HCT116 (cell line): ENCODE data around the gene UQCC2. TPM values are rescaled to one million over a fixed set of nuclear protein-coding genes. Genes with fewer than 3 reads are reported as not detected.

Experiments used
- ATAC-seq: fragments of 200-7000 bp; cut with Tn5 transposase; 2 replicates; pipeline ENCODE4 v1.9.1; 2020; ENCODE audit warnings: mild to moderate bottlenecking, moderate library complexity
- BruUV-seq: library from RNA; stranded (reverse); fragments of 400-500 nt; replicated peaks from 2 replicates; lab custom pipeline; 2021; lab: Mats Ljungman, UMichigan
- CTCF ChIA-PET: fragments of 300-600 bp; sonication (Branson Sonifier 250); formaldehyde crosslinking; loops from one replicate; lab custom pipeline; 2021; ENCODE audit warnings: antibody characterized with exemption; lab: Charles Lee
- POLR2A ChIA-PET: fragments of 300-600, 350-600 bp; sonication (Branson Sonifier 250); formaldehyde crosslinking; loops from one replicate; lab custom pipeline; 2021; ENCODE audit warnings: antibody characterized with exemption; lab: Charles Lee
- RAD21 ChIA-PET, 2 experiments: fragments of 300-600 bp; sonication (Branson Sonifier 250); formaldehyde crosslinking; loops; one replicate each; lab custom pipeline; 2023; ENCODE audit warnings: low total read pairs in 2 of 2; ENCODE audit not compliant: uncharacterized antibody in 2 of 2, unreplicated experiment in 2 of 2, low non-redundant PET in 1 of 2; lab: Charles Lee
- DNase-seq: peaks from one replicate; pipeline ENCODE4 v3.0.0-alpha.2; 2010; ENCODE audit warnings: low read depth, low spot score
- H2AFZ ChIP-seq: fragments of 200-600 bp; shearing (Covaris generic), sonication (generic); 2 replicates; pipeline ENCODE4 v1.6.1; 2017; ENCODE audit warnings: low read depth, mixed run types, mixed read lengths, antibody characterized with exemption, low read length; ENCODE audit not compliant: poor library complexity, severe bottlenecking
- H3K27ac ChIP-seq: 2 replicates; pipeline ENCODE4 v1.5.1; 2012; ENCODE audit warnings: low read depth, low read length
- H3K27me3 ChIP-seq: fragments of 200-600 bp; sonication (generic); 2 replicates; pipeline ENCODE4 v1.6.1; 2016; ENCODE audit warnings: mixed run types, low read length, mixed read lengths; ENCODE audit not compliant: insufficient read depth
- H3K36me3 ChIP-seq, 2 experiments: fragments of 200-500 bp in 1 of 2; fragments of 200-600 bp in 1 of 2; sonication (Bioruptor generic) in 1 of 2; sonication (generic) in 1 of 2; 2 replicates each; pipeline versions ENCODE4 v1.5.1 to v1.6.1; 2014 to 2016; ENCODE audit warnings: low read length in 2 of 2, inconsistent platforms in 1 of 2, mixed read lengths in 1 of 2, mixed run types in 1 of 2; ENCODE audit not compliant: insufficient read depth in 2 of 2, control insufficient read depth in 1 of 2
- H3K4me1 ChIP-seq, 2 experiments: fragments of 200-600 bp in 1 of 2; sonication (generic) in 1 of 2; 2 replicates each; pipeline versions ENCODE4 v1.5.1 to v1.6.1; 2012 to 2017; ENCODE audit warnings: low read length in 2 of 2, inconsistent platforms in 1 of 2, mild to moderate bottlenecking in 1 of 2, mixed read lengths in 1 of 2, mixed run types in 1 of 2, moderate library complexity in 1 of 2; ENCODE audit not compliant: insufficient read depth in 2 of 2, control insufficient read depth in 1 of 2
- H3K4me2 ChIP-seq: fragments of 200-600 bp; sonication (generic); 2 replicates; pipeline ENCODE4 v1.6.1; 2017; ENCODE audit warnings: mixed run types, low read length, mixed read lengths
- H3K4me3 ChIP-seq, 2 experiments: fragments of 200-600 bp in 1 of 2; sonication (generic) in 1 of 2; replicated peaks in 1 of 2; 2 replicates each; pipeline ENCODE4 v1.5.1; 2011 to 2016; ENCODE audit warnings: low read length in 2 of 2, control low read depth in 1 of 2, low read depth in 1 of 2, mild to moderate bottlenecking in 1 of 2, mixed read lengths in 1 of 2, mixed run types in 1 of 2
- H3K79me2 ChIP-seq: fragments of 200-600 bp; sonication (generic); 2 replicates; pipeline ENCODE4 v1.6.1; 2017; ENCODE audit warnings: mild to moderate bottlenecking, mixed run types, low read length, moderate library complexity, mixed read lengths; ENCODE audit not compliant: insufficient read depth
- H3K9ac ChIP-seq: fragments of 200-600 bp; sonication (generic); 2 replicates; pipeline ENCODE4 v1.6.1; 2016; ENCODE audit warnings: low read length, mixed read lengths
- H3K9me2 ChIP-seq: fragments of 200-600 bp; sonication (generic), shearing (Covaris generic); 2 replicates; pipeline ENCODE4 v1.6.1; 2017; ENCODE audit warnings: mixed run types, mild to moderate bottlenecking, moderate library complexity; ENCODE audit not compliant: insufficient read depth
- H3K9me3 ChIP-seq, 2 experiments: fragments of 200-500 bp in 1 of 2; fragments of 200-600 bp in 1 of 2; sonication (Bioruptor generic) in 1 of 2; sonication (generic) in 1 of 2; 2 replicates each; pipeline ENCODE4 v1.6.1; 2014 to 2017; ENCODE audit warnings: low read length in 2 of 2, mixed read lengths in 2 of 2, inconsistent platforms in 1 of 2, low read depth in 1 of 2, mild to moderate bottlenecking in 1 of 2, mixed run types in 1 of 2, moderate library complexity in 1 of 2; ENCODE audit not compliant: control insufficient read depth in 1 of 2, insufficient read depth in 1 of 2
- H4K20me1 ChIP-seq: fragments of 200-600 bp; sonication (generic), shearing (Covaris generic); 2 replicates; pipeline ENCODE4 v1.6.1; 2017; ENCODE audit warnings: mixed run types, mild to moderate bottlenecking, moderate library complexity; ENCODE audit not compliant: insufficient read depth
- CBX3 ChIP-seq: IDR thresholded peaks from 2 replicates; pipeline ENCODE4 v1.6.1; 2012; ENCODE audit warnings: low read depth
- CEBPB ChIP-seq: IDR thresholded peaks from 2 replicates; pipeline ENCODE4 v1.6.1; 2012; ENCODE audit warnings: low read depth
- EGR1 ChIP-seq: IDR thresholded peaks from 2 replicates; pipeline ENCODE4 v1.6.1; 2012; ENCODE audit warnings: low read depth
- FOSL1 ChIP-seq: IDR thresholded peaks from 2 replicates; pipeline ENCODE4 v1.6.1; 2012; ENCODE audit warnings: low read depth
- JUND ChIP-seq: IDR thresholded peaks from 2 replicates; pipeline ENCODE4 v1.6.1; 2012
- POLR2AphosphoS5 ChIP-seq: IDR thresholded peaks from 2 replicates; pipeline ENCODE4 v1.6.1; 2011; ENCODE audit warnings: mild to moderate bottlenecking, low read depth, low read length, moderate library complexity
- RAD21 ChIP-seq: IDR thresholded peaks from 2 replicates; pipeline ENCODE4 v1.6.1; 2012; ENCODE audit warnings: low read depth, mild to moderate bottlenecking
- SP1 ChIP-seq: IDR thresholded peaks from 2 replicates; pipeline ENCODE4 v1.6.1; 2012; ENCODE audit warnings: low read depth
- SRF ChIP-seq: IDR thresholded peaks from 2 replicates; pipeline ENCODE4 v1.6.1; 2012; ENCODE audit warnings: low read depth
- ZFX ChIP-seq: fragments of 450-650 bp; IDR thresholded peaks from 2 replicates; pipeline ENCODE4 v1.6.1; 2017
- intact Hi-C: fragments of 100-400 bp; cut with micrococcal nuclease; formaldehyde crosslinking; loops from 2 replicates; pipeline ENCODE4 v1.10.0; 2022
- total RNA-seq: library from RNA; stranded (reverse); gene quantifications from one replicate; pipeline ENCODE4 v1.2.1, GENCODE V29; 2021; ENCODE audit not compliant: unreplicated experiment
- TF ChIP-seq, protein P1 (sequence below): IDR thresholded peaks from 2 replicates; pipeline ENCODE4 v1.6.1; 2012
- TF ChIP-seq, protein P2 (sequence below): IDR thresholded peaks from 2 replicates; pipeline ENCODE4 v1.6.1; 2012; ENCODE audit warnings: low read depth

The UQCC2 gene
- total RNA-seq, 1 experiment from 2014 or later = 95.1 TPM

DNA sequence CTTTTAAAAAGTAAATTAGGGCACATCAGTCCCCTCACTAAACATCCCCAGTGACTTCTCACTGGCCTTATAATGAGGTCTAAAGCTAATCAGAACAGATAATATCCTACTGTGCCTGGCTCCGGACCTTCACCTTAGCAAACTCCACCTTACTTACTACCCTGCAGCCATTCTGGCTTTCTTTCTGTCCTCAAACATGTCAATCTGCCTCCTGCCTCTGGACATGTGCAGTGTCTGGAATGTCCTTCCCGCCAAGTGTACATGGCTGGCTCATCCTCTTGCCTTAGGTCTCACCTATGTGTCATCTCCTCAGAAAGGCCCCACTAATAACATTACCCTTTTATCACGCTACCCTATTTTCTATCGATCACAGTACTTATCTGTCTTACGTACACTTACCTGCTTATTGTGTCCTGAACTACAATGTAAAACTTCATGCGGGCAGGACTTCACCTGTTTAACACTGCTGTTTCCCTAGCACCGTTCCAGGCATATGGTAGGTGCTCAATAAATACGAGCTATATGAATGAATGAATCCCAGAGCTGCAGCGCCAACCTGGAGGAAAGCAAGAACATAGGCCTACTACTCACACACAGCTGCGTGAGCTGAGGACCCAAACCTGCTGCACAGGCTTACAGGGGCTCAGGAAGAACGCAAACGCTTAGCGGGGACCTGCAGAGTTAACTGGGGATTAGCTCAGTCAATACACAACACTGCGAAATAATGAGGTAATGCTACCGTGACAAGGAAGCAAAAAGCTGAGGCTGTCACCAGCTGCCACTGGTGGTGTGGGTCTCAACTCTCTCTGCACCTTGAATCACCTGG lies 991 bp downstream of the UQCC2 start:
- Histone ChIP-seq H3K4me2 (peak overlapping the region; percentile 98), H3K27ac (peak overlapping the region; percentile 93), H3K4me1 (peaks cover 11 to 27% of the 10 kb centered on the region in 2 experiments; a peak in 3 of 4 replicates), H3K4me3 (peak overlapping the region; percentile 69 to 80), H3K27me3 (no peaks in the 10 kb centered on the region), H4K20me1 (no peaks in the 10 kb centered on the region), H3K9me3 (no peaks in the 10 kb centered on the region), H3K9ac (peak overlapping the region; percentile 92), H3K79me2 (peaks cover 39% of the 10 kb centered on the region), H3K9me2 (no peaks in the 10 kb centered on the region), H3K36me3 (peaks cover 2 to 29% of the 10 kb centered on the region in 2 experiments; a peak in 3 of 4 replicates), H2AFZ (no peak overlapping the region)
- TF ChIP-seq, protein P1, sequence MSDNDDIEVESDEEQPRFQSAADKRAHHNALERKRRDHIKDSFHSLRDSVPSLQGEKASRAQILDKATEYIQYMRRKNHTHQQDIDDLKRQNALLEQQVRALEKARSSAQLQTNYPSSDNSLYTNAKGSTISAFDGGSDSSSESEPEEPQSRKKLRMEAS = peak; percentile 52; the same call in 1 of the 2 replicates
- peak; percentile 12; the same call in 1 of the 2 replicates for TF ChIP-seq POLR2AphosphoS5
- TF ChIP-seq ZFX = no peak
- no peak for TF ChIP-seq CEBPB
- BruUV-seq = no TSS peak
- intact Hi-C loops = no loop called here
- POLR2A ChIA-PET = interaction anchor here (1.2 to 1.5 kb wide), 4 partner anchors 8 to 120 kb away, joined by 3 to 5 read pairs (median 4); no protein-coding TSS in a partner anchor
- CTCF ChIA-PET = interaction anchor here (1.0 to 1.8 kb wide), 6 partner anchors 9 to 598 kb away, joined by 3 to 12 read pairs (median 5); partner anchors contain the start of gene BAK1
- RAD21 ChIA-PET = interaction anchor here in 1 of 2 experiments (0.6 kb wide), 1 partner anchor 175 kb away, joined by 4 read pairs; no protein-coding TSS in a partner anchor
- ATAC-seq = peak; percentile 2; the same call in 1 of the 2 replicates
- no peak for DNase-seq

DNA sequence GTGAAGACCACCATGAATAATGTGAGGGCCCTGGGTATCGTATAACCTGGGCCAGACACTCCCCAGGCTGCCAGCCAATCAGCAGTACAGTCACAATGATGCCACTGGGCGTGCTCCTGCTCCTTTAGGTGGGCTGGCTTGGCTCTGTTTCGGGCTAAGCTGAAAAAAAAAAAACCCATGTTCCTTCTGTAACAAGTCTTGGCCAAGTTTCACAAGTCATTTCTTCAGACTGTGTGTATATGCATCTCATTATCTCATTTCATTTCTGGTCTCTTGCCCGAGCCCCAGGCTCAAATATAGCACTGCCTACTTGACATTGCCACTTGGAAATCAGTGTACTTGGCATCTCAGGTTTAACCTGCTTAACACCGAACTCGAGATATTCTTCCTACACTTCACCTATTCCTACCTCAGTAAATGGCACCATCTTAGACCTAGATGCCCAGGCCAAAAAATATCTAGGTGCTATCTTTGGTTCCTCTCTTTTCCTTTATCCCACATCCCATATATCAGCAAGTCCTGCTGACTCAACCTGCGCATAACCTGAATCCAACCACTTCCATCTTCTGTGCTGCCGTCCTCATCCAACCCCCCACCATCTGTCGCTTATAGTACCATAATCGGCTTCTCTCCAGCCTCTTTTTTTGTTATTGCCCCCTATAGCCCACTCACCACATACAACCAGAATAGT lies 1.8 kb downstream of the UQCC2 start:
- intact Hi-C loops = no loop called here
- H2AFZ ChIP-seq = no peak overlapping the region
- H3K9me3 ChIP-seq = no peaks in the 10 kb centered on the region
- TF ChIP-seq CBX3 (no peak), FOSL1 (no peak), SRF (no peak), EGR1 (no peak), SP1 (no peak), JUND (no peak), RAD21 (no peak)
- TF ChIP-seq, protein P2, sequence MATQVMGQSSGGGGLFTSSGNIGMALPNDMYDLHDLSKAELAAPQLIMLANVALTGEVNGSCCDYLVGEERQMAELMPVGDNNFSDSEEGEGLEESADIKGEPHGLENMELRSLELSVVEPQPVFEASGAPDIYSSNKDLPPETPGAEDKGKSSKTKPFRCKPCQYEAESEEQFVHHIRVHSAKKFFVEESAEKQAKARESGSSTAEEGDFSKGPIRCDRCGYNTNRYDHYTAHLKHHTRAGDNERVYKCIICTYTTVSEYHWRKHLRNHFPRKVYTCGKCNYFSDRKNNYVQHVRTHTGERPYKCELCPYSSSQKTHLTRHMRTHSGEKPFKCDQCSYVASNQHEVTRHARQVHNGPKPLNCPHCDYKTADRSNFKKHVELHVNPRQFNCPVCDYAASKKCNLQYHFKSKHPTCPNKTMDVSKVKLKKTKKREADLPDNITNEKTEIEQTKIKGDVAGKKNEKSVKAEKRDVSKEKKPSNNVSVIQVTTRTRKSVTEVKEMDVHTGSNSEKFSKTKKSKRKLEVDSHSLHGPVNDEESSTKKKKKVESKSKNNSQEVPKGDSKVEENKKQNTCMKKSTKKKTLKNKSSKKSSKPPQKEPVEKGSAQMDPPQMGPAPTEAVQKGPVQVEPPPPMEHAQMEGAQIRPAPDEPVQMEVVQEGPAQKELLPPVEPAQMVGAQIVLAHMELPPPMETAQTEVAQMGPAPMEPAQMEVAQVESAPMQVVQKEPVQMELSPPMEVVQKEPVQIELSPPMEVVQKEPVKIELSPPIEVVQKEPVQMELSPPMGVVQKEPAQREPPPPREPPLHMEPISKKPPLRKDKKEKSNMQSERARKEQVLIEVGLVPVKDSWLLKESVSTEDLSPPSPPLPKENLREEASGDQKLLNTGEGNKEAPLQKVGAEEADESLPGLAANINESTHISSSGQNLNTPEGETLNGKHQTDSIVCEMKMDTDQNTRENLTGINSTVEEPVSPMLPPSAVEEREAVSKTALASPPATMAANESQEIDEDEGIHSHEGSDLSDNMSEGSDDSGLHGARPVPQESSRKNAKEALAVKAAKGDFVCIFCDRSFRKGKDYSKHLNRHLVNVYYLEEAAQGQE = no peak
- POLR2A ChIA-PET = no interaction called here
- ATAC-seq (no peak), DNase-seq (no peak)
- H3K36me3 ChIP-seq = peaks cover 2 to 29% of the 10 kb centered on the region in 2 experiments; a peak in 3 of 4 replicates
- H3K4me1 ChIP-seq = peaks cover 8 to 21% of the 10 kb centered on the region in 2 experiments; a peak in 3 of 4 replicates
- 0 out of 4 replicates have a peak overlapping the region, but pooled peaks of 1 of the 2 experiments have one; percentile 69 for H3K4me3 ChIP-seq
- peak overlapping the region; percentile 92; the same call in 1 of the 2 replicates for H3K9ac ChIP-seq
- peaks cover 39% of the 10 kb centered on the region for H3K79me2 ChIP-seq
- no peaks in the 10 kb centered on the region for H3K9me2 ChIP-seq
- H3K4me2 ChIP-seq = peak overlapping the region; percentile 98
- CTCF ChIA-PET = interaction anchor here (1.4 kb wide), 1 partner anchor 9 kb away, joined by 6 read pairs; no protein-coding TSS in a partner anchor
- no peaks in the 10 kb centered on the region for H3K27me3 ChIP-seq
- BruUV-seq = no TSS peak
- RAD21 ChIA-PET = no interaction called here
- H3K27ac ChIP-seq = no peak overlapping the region
- no peaks in the 10 kb centered on the region for H4K20me1 ChIP-seq
